ENCODE data around the gene VPS4B.
A peak's percentile ranks its signal among the peaks of the same experiment; 100 is the strongest.

VPS4B gene

GRCh38 chr18:63422087-63422863 lies at the start of gene VPS4B:
Gene VPS4B, minus strand, starts transcription at chr18:63422476. Its CDS starts 217 bp downstream, at chr18:63422259.
- peak; percentile 99 for DNase-seq (ENCODE audit: low read depth)
- H3K4me3 ChIP-seq (ENCODE audit: control insufficient read depth, low read depth, low read length) = peak within 1 kb of the TSS; percentile 82
- TF ChIP-seq CTCF (conservative IDR thresholded peaks at IDR 0.05; ENCODE audit: control insufficient read depth, insufficient read depth, low read depth, low read length) = no peak

GRCh38 chr18:63470751-63471150 lies 48.5 kb upstream of the VPS4B start:
- TF ChIP-seq CTCF (conservative IDR thresholded peaks at IDR 0.05; ENCODE audit: control insufficient read depth, insufficient read depth, low read depth, low read length) = no peak
- H3K4me3 ChIP-seq (ENCODE audit: control insufficient read depth, low read depth, low read length) = no peak overlapping the region
- DNase-seq (ENCODE audit: low read depth) = no peak

- H3K4me3 ChIP-seq (ENCODE audit: control insufficient read depth, low read depth, low read length) = no peak overlapping the region
- TF ChIP-seq CTCF (conservative IDR thresholded peaks at IDR 0.05; ENCODE audit: control insufficient read depth, insufficient read depth, low read depth, low read length) = no peak
- no peak for DNase-seq (ENCODE audit: low read depth)
Observed at GRCh38 chr18:63468575-63468974, 46.3 kb upstream of the VPS4B start.

GRCh38 chr18:63467699-63468098 lies 45.4 kb upstream of the VPS4B start:
- H3K4me3 ChIP-seq (ENCODE audit: control insufficient read depth, low read depth, low read length) = no peak overlapping the region
- TF ChIP-seq CTCF (conservative IDR thresholded peaks at IDR 0.05; ENCODE audit: control insufficient read depth, insufficient read depth, low read depth, low read length) = no peak
- no peak for DNase-seq (ENCODE audit: low read depth)

GRCh38 chr18:63465059-63465458 lies 42.8 kb upstream of the VPS4B start:
- TF ChIP-seq CTCF (conservative IDR thresholded peaks at IDR 0.05; ENCODE audit: control insufficient read depth, insufficient read depth, low read depth, low read length) = no peak
- DNase-seq (ENCODE audit: low read depth) = no peak
- H3K4me3 ChIP-seq (ENCODE audit: control insufficient read depth, low read depth, low read length) = no peak overlapping the region

- no peak for TF ChIP-seq CTCF (conservative IDR thresholded peaks at IDR 0.05; ENCODE audit: control insufficient read depth, insufficient read depth, low read depth, low read length)
- H3K4me3 ChIP-seq (ENCODE audit: control insufficient read depth, low read depth, low read length) = no peak overlapping the region
- no peak for DNase-seq (ENCODE audit: low read depth)
Observed at GRCh38 chr18:63464434-63464833, 42.2 kb upstream of the VPS4B start.
